ENCODE measurements around the gene PLEKHG3. TPM values are rescaled to one million over a fixed set of nuclear protein-coding genes. Genes with fewer than 3 reads are reported as not detected.

PLEKHG3 gene
- total RNA-seq, 1 experiment from 2014 or later, result 34.0 TPM

DNA sequence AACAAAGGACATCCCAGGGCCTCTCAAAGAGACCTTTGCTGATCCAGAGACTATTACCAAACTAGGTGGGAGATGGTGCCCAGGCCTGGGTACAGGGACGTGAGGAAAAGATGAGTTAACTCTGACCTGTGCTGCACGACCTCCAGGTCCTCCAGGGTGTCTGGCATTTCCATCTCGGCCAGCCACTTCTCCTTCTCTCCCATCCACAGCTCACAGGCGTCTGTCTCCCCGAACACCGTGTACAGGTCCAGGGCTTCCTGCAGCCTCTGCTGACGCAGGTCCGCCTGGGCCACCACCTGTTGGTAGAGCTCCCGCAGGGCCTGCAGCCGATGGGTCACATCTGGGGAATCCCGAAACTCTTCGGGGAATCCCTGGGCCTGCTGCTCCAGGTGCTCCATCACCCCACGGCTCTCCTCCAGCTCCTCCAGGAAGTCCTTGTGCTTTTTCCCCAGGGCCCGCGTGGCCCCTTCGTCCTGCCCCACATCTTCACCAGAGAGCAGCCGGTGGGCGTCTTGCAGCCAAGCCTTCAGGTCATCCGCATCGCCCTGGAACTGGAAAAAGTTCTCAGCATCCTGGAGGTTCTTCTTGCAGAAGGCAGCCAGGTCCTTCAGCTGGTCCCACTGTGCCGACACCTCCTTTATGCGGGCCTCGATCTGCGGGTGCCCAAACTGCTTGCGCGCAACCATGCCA lies 88.8 kb downstream of the PLEKHG3 start:
- Histone ChIP-seq H3K9me3 (ENCODE audit: control insufficient read depth, insufficient read depth, low read depth, low read length) (no peaks in the 10 kb centered on the region), H3K27ac (ENCODE audit: low read length) (no peak overlapping the region), H3K36me3 (ENCODE audit: control insufficient read depth, insufficient read depth, low read length) (no peaks in the 10 kb centered on the region), H3K4me1 (ENCODE audit: control insufficient read depth, insufficient read depth, low read length) (no peaks in the 10 kb centered on the region), H3K27me3 (ENCODE audit: control insufficient read depth, insufficient read depth, low read length) (no peaks in the 10 kb centered on the region), H3K4me3 (ENCODE audit: low read depth in 2 of 2, low read length in 2 of 2) (no peak overlapping the region)
- TF ChIP-seq, protein P1, sequence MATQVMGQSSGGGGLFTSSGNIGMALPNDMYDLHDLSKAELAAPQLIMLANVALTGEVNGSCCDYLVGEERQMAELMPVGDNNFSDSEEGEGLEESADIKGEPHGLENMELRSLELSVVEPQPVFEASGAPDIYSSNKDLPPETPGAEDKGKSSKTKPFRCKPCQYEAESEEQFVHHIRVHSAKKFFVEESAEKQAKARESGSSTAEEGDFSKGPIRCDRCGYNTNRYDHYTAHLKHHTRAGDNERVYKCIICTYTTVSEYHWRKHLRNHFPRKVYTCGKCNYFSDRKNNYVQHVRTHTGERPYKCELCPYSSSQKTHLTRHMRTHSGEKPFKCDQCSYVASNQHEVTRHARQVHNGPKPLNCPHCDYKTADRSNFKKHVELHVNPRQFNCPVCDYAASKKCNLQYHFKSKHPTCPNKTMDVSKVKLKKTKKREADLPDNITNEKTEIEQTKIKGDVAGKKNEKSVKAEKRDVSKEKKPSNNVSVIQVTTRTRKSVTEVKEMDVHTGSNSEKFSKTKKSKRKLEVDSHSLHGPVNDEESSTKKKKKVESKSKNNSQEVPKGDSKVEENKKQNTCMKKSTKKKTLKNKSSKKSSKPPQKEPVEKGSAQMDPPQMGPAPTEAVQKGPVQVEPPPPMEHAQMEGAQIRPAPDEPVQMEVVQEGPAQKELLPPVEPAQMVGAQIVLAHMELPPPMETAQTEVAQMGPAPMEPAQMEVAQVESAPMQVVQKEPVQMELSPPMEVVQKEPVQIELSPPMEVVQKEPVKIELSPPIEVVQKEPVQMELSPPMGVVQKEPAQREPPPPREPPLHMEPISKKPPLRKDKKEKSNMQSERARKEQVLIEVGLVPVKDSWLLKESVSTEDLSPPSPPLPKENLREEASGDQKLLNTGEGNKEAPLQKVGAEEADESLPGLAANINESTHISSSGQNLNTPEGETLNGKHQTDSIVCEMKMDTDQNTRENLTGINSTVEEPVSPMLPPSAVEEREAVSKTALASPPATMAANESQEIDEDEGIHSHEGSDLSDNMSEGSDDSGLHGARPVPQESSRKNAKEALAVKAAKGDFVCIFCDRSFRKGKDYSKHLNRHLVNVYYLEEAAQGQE (IDR thresholded peaks at IDR 0.05; ENCODE audit: insufficient read depth in 1 of 2, low read depth in 2 of 2, low read length in 1 of 2), result no peak
- TF ChIP-seq POLR2AphosphoS5 (IDR thresholded peaks at IDR 0.05; ENCODE audit: low read depth, low read length) (no peak), TCF7L2 (IDR thresholded peaks at IDR 0.05; ENCODE audit: low read depth, low read length) (no peak), SIN3A (IDR thresholded peaks at IDR 0.05; ENCODE audit: borderline replicate concordance, insufficient read depth, low read depth, low read length) (no peak)
- TF ChIP-seq, protein P2, sequence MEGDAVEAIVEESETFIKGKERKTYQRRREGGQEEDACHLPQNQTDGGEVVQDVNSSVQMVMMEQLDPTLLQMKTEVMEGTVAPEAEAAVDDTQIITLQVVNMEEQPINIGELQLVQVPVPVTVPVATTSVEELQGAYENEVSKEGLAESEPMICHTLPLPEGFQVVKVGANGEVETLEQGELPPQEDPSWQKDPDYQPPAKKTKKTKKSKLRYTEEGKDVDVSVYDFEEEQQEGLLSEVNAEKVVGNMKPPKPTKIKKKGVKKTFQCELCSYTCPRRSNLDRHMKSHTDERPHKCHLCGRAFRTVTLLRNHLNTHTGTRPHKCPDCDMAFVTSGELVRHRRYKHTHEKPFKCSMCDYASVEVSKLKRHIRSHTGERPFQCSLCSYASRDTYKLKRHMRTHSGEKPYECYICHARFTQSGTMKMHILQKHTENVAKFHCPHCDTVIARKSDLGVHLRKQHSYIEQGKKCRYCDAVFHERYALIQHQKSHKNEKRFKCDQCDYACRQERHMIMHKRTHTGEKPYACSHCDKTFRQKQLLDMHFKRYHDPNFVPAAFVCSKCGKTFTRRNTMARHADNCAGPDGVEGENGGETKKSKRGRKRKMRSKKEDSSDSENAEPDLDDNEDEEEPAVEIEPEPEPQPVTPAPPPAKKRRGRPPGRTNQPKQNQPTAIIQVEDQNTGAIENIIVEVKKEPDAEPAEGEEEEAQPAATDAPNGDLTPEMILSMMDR (IDR thresholded peaks at IDR 0.05), result no peak
- ATAC-seq (no peak), DNase-seq (ENCODE audit: low read depth, low spot score) (no peak)
- in situ Hi-C loops (cut with HindIII; ENCODE audit: low pct_unique_long_range_greater_than_20kb, low sequenced_read_pairs), result no loop called here
- ChIA-PET POLR2A (no interaction called here), CTCF (interaction anchor here (0.7 kb wide), 1 partner anchor 34 kb away, joined by 6 read pairs; no protein-coding TSS in a partner anchor)
- no TSS peak for BruUV-seq (replicated peaks)
- intact Hi-C loops (cut with micrococcal nuclease; ENCODE audit: unreplicated experiment), result no loop called here

DNA sequence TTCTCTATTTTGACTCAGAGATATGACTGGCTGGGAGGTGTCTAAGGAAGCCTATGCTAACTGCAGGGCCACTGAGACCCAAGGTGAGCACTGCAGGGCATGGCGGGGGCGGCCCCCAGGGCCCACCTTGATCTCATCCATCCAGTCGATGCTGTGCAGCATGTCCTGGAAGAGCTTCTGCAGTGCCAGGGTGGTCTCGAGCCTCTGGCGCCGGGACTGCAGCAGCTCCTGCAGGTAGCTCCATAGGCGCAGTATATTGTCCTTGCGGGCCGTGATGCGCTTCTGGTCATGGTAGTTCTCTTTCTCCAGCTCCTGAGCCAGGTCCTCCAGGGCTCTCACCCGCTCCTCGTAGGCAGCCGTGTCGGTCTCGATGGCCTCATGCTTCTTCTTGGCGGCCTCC lies 91.0 kb downstream of the PLEKHG3 start:
- Histone ChIP-seq H3K27me3 (ENCODE audit: control insufficient read depth, insufficient read depth, low read length) (no peaks in the 10 kb centered on the region), H3K36me3 (ENCODE audit: control insufficient read depth, insufficient read depth, low read length) (no peaks in the 10 kb centered on the region), H3K9me3 (ENCODE audit: control insufficient read depth, insufficient read depth, low read depth, low read length) (no peaks in the 10 kb centered on the region), H3K4me1 (ENCODE audit: control insufficient read depth, insufficient read depth, low read length) (no peaks in the 10 kb centered on the region), H3K4me3 (ENCODE audit: low read depth in 2 of 2, low read length in 2 of 2) (no peak overlapping the region), H3K27ac (ENCODE audit: low read length) (no peak overlapping the region)
- ChIA-PET CTCF (interaction anchor here (0.7 kb wide), 1 partner anchor 23 kb away, joined by 3 read pairs; no protein-coding TSS in a partner anchor), POLR2A (no interaction called here)
- intact Hi-C loops (cut with micrococcal nuclease; ENCODE audit: unreplicated experiment) (no loop called here), in situ Hi-C loops (cut with HindIII; ENCODE audit: low pct_unique_long_range_greater_than_20kb, low sequenced_read_pairs) (no loop called here)
- no peak for ATAC-seq
- no TSS peak for BruUV-seq (replicated peaks)
- no peak for TF ChIP-seq POLR2AphosphoS5 (IDR thresholded peaks at IDR 0.05; ENCODE audit: low read depth, low read length)
- TF ChIP-seq, protein P1 (IDR thresholded peaks at IDR 0.05; ENCODE audit: insufficient read depth in 1 of 2, low read depth in 2 of 2, low read length in 1 of 2), result no peak
- no peak for TF ChIP-seq TCF7L2 (IDR thresholded peaks at IDR 0.05; ENCODE audit: low read depth, low read length)
- TF ChIP-seq, protein P2 (IDR thresholded peaks at IDR 0.05), result no peak
- no peak for TF ChIP-seq SIN3A (IDR thresholded peaks at IDR 0.05; ENCODE audit: borderline replicate concordance, insufficient read depth, low read depth, low read length)
- DNase-seq (ENCODE audit: low read depth, low spot score), result no peak
